Measurements from ENCODE around the gene ILRUN.
"Not testable (repeated sequence)": the region's sequence is repeated elsewhere in the genome, so short reads cannot be mapped to it uniquely, and the experiment has no call there.

The ILRUN gene

DNA sequence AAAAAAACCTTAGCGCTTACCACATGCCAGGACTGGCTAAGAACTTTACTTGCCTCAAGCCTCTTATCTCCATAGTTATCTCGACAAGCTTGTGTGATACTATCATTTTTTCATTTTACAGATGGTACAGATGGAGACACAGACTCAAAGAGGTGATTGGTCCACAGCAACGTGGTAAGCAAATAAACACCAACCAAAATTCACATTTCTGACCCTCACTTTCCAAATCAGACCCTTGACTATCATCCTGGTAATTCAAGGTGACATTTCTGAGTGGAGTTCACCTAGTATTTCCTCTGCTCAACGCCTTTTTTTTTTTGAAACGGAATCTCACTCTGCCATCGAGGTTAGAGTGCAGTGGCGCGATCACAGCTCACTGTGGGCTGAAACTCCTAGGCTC lies 25.9 kb upstream of the ILRUN start:
- no peak for DNase-seq
- Mint-ChIP-seq H3K27me3 (ENCODE audit: low read depth, poor library complexity) (peaks cover 10% of the 10 kb centered on the region), H3K9me3 (peaks cover 6% of the 10 kb centered on the region), H3K4me3 (no peak overlapping the region), H3K4me1 (peaks cover 16% of the 10 kb centered on the region), H3K27ac (peak overlapping the region; percentile 87), H3K36me3 (ENCODE audit: low read depth) (no peaks in the 10 kb centered on the region)
- TF ChIP-seq, protein P1, sequence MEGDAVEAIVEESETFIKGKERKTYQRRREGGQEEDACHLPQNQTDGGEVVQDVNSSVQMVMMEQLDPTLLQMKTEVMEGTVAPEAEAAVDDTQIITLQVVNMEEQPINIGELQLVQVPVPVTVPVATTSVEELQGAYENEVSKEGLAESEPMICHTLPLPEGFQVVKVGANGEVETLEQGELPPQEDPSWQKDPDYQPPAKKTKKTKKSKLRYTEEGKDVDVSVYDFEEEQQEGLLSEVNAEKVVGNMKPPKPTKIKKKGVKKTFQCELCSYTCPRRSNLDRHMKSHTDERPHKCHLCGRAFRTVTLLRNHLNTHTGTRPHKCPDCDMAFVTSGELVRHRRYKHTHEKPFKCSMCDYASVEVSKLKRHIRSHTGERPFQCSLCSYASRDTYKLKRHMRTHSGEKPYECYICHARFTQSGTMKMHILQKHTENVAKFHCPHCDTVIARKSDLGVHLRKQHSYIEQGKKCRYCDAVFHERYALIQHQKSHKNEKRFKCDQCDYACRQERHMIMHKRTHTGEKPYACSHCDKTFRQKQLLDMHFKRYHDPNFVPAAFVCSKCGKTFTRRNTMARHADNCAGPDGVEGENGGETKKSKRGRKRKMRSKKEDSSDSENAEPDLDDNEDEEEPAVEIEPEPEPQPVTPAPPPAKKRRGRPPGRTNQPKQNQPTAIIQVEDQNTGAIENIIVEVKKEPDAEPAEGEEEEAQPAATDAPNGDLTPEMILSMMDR (IDR thresholded peaks at IDR 0.05) = no peak

DNA sequence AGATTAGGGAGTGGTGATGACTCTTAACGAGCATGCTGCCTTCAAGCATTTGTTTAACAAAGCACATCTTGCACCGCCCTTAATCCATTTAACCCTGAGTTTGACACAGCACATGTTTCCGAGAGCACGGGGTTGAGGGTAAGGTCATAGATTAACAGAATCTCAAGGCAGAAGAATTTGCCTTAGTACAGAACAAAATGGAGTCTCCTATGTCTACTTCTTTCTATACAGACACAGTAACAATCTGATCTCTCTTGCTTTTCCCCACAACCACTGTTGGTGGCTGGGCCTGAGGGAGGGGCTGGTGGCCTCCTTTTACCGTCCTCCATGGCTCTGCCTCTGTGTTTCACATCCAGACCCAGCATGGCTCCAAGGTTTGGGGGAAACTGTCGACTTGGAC lies 23.6 kb upstream of the ILRUN start:
- H3K4me3 Mint-ChIP-seq = not testable (repeated sequence)

DNA sequence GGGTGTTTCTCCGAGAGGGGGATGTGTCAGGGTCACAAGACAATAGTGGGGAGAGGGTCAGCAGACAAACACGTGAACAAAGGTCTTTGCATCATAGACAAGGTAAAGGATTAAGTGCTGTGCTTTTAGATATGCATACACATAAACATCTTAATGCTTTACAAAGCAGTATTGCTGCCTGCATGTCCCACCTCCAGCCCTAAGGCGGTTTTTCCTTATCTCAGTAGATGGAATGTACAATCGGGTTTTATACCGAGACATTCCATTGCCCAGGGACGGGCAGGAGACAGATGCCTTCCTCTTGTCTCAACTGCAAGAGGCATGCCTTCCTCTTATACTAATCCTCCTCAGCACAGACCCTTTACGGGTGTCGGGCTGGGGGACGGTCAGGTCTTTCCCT lies 23.1 kb upstream of the ILRUN start:
- DNase-seq; H3K27ac Mint-ChIP-seq; H3K4me3 Mint-ChIP-seq; H3K36me3 Mint-ChIP-seq (ENCODE audit: low read depth); H3K9me3 Mint-ChIP-seq: not testable (repeated sequence)
- Mint-ChIP-seq H3K4me1 (peaks cover 16% of the 10 kb centered on the region), H3K27me3 (ENCODE audit: low read depth, poor library complexity) (peaks cover 13% of the 10 kb centered on the region)

More for the DNA sequence above, 23.6 kb upstream of the ILRUN start:
- H3K36me3 Mint-ChIP-seq (ENCODE audit: low read depth); H3K27ac Mint-ChIP-seq; DNase-seq; H3K9me3 Mint-ChIP-seq: not testable (repeated sequence)
- Mint-ChIP-seq H3K27me3 (ENCODE audit: low read depth, poor library complexity) (peaks cover 13% of the 10 kb centered on the region), H3K4me1 (peaks cover 16% of the 10 kb centered on the region)

DNA sequence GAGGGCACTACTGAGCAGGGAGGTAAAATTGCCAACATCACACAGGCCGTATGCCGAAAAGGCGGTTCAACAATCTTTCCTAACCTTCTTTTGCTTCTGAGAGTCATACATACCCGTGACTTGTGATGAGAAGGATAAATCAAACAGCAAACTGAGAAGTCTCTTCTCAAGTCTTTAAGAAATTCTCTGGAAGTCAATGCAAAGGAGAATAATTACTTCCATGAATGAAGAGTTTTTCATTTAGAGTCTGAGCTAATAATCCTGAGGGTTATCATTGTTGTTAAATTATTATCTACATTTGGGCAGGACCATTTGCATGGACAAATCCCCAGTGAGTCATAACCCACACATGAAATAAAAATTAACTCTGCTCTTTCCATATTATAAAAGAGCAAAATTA lies 22.4 kb upstream of the ILRUN start:
- Mint-ChIP-seq H3K4me1 (peaks cover 16% of the 10 kb centered on the region), H3K27ac (no peak overlapping the region), H3K36me3 (ENCODE audit: low read depth) (no peaks in the 10 kb centered on the region), H3K4me3 (no peak overlapping the region), H3K27me3 (ENCODE audit: low read depth, poor library complexity) (peaks cover 13% of the 10 kb centered on the region), H3K9me3 (no peaks in the 10 kb centered on the region)
- TF ChIP-seq, protein P1 (IDR thresholded peaks at IDR 0.05) = no peak
- no peak for DNase-seq

DNA sequence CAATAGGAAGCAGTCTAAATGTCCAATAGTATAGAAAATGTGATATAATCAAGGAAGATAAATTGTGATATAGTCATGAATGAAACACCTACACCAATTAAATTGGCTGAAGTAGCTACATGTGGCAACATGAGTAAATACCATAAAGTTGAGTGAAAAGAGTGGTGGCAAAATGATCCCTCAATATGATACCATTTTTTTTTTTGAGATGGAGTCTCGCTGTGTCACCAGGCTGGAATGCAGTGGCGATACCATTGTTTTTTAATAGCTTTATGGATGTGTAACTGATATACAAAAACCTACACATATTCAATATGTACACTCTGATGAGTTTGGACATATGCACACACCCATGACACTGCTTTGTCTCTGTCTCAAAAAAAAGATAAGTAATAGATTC lies 20.9 kb upstream of the ILRUN start:
- Mint-ChIP-seq H3K27me3 (ENCODE audit: low read depth, poor library complexity) (peaks cover 13% of the 10 kb centered on the region), H3K9me3 (no peaks in the 10 kb centered on the region), H3K4me1 (peaks cover 11% of the 10 kb centered on the region), H3K4me3 (no peak overlapping the region), H3K27ac (no peak overlapping the region), H3K36me3 (ENCODE audit: low read depth) (no peaks in the 10 kb centered on the region)
- DNase-seq = no peak
- TF ChIP-seq, protein P1 (IDR thresholded peaks at IDR 0.05) = no peak

DNA sequence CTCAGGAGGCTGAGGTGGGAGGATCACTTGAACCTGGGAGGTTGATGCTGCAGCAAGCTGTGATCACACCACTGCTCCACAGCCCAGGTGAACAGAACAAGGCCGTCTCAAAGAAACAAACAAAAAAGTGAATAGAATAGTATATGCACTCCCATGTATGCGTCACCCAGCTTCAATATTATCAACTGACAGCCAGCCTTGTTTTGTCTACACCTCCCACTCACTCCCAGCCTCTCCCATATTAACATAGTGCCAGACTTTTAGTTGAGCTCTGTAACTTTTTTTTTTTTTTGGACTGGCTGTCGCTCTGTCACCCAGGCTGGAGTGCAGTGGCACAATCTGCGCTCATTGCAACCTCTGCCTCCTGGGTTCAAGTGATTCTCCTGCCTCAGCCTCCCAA lies 18.1 kb upstream of the ILRUN start:
- H3K36me3 Mint-ChIP-seq (ENCODE audit: low read depth) = no peaks in the 10 kb centered on the region
- H3K27me3 Mint-ChIP-seq (ENCODE audit: low read depth, poor library complexity) = peaks cover 8% of the 10 kb centered on the region
- DNase-seq = no peak
- no peak overlapping the region for H3K4me3 Mint-ChIP-seq
- no peak overlapping the region for H3K27ac Mint-ChIP-seq
- peaks cover 8% of the 10 kb centered on the region for H3K4me1 Mint-ChIP-seq
- TF ChIP-seq, protein P1 (IDR thresholded peaks at IDR 0.05) = no peak
- no peaks in the 10 kb centered on the region for H3K9me3 Mint-ChIP-seq

DNA sequence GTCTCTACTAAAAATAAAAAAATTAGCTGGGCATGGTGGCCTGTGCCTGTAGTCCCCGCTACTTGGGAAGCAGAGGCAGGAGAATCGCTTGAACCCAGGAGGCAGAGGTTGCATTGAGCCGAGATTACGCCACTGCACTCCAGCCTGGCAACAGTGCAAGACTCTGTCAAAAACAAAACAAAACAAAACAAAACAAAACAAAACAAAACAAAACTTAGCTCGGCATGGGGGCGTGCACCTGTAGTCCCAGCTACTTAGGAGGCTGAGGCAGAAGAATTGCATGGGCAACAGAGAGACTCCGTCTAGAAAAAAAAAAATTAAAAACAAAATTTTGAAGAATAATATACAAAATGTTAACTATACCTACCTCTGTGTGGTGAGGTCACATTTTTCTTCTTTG lies 16.3 kb upstream of the ILRUN start:
- DNase-seq; H3K4me3 Mint-ChIP-seq; H3K27me3 Mint-ChIP-seq (ENCODE audit: low read depth, poor library complexity); H3K36me3 Mint-ChIP-seq (ENCODE audit: low read depth); H3K27ac Mint-ChIP-seq; H3K9me3 Mint-ChIP-seq; H3K4me1 Mint-ChIP-seq: not testable (repeated sequence)
